Measurements from ENCODE around the gene MORF4L1. TPM values are rescaled to one million over a fixed set of nuclear protein-coding genes. Genes with fewer than 3 reads are reported as not detected.
"Not testable (repeated sequence)": the region's sequence is repeated elsewhere in the genome, so short reads cannot be mapped to it uniquely, and the experiment has no call there.

The MORF4L1 gene
- total RNA-seq, 1 experiment from 2014 or later, result 216 TPM

GRCh38 chr15:78893538-78893937 is 20.8 kb downstream of the MORF4L1 start:
- BruUV-seq (replicated peaks), result no TSS peak
- no peak overlapping the region for H3K4me3 ChIP-seq (ENCODE audit: low read length)
- no peak for DNase-seq
- H3K79me2 ChIP-seq (ENCODE audit: low read length), result peaks cover 24% of the 10 kb centered on the region; the same call in 1 of the 2 replicates
- H2AFZ ChIP-seq (ENCODE audit: low read length), result no peak overlapping the region
- ChIA-PET POLR2A (ENCODE audit: unreplicated experiment) (no interaction called here), CTCF (no interaction called here)
- no peak overlapping the region for H3K9ac ChIP-seq (ENCODE audit: low read length)
- no peaks in the 10 kb centered on the region for H3K4me1 ChIP-seq (ENCODE audit: insufficient read depth, low read length)
- H3F3A ChIP-seq (ENCODE audit: low read length, unreplicated experiment), result no peaks in the 10 kb centered on the region
- H3K9me3 ChIP-seq (ENCODE audit: low read length), result no peaks in the 10 kb centered on the region
- H3K9me2 ChIP-seq (replicated peaks; ENCODE audit: low read length), result no peaks in the 10 kb centered on the region
- ATAC-seq, result no peak
- H3K27me3 ChIP-seq (ENCODE audit: low read length), result no peaks in the 10 kb centered on the region
- peaks cover 23% of the 10 kb centered on the region for H4K20me1 ChIP-seq (ENCODE audit: low read length)
- no peak overlapping the region for H3K4me2 ChIP-seq (ENCODE audit: low read length)
- peaks cover 85% of the 10 kb centered on the region for H3K36me3 ChIP-seq (ENCODE audit: low read depth, low read length)
- intact Hi-C loops (cut with micrococcal nuclease), result no loop called here
- H3K27ac ChIP-seq (ENCODE audit: low read length), result no peak overlapping the region
- TF ChIP-seq EZH2 (IDR thresholded peaks at IDR 0.05; ENCODE audit: low read length, unreplicated experiment), result no peak
- TF ChIP-seq EZH2phosphoT487 (IDR thresholded peaks at IDR 0.05; ENCODE audit: borderline replicate concordance, low read length), result no peak
- no peak for TF ChIP-seq CTCF (conservative IDR thresholded peaks at IDR 0.05; ENCODE audit: low read depth, low read length)

- peaks cover 23% of the 10 kb centered on the region for H4K20me1 ChIP-seq (ENCODE audit: low read length)
- H3K4me2 ChIP-seq (ENCODE audit: low read length), result no peak overlapping the region
- H3K9ac ChIP-seq (ENCODE audit: low read length), result no peak overlapping the region
- H3K9me3 ChIP-seq (ENCODE audit: low read length), result no peaks in the 10 kb centered on the region
- DNase-seq, result no peak
- TF ChIP-seq EZH2 (IDR thresholded peaks at IDR 0.05; ENCODE audit: low read length, unreplicated experiment) (no peak), EZH2phosphoT487 (IDR thresholded peaks at IDR 0.05; ENCODE audit: borderline replicate concordance, low read length) (no peak), CTCF (conservative IDR thresholded peaks at IDR 0.05; ENCODE audit: low read depth, low read length) (no peak)
- H3K27me3 ChIP-seq (ENCODE audit: low read length), result no peaks in the 10 kb centered on the region
- H3K4me1 ChIP-seq (ENCODE audit: insufficient read depth, low read length), result no peaks in the 10 kb centered on the region
- peaks cover 83% of the 10 kb centered on the region for H3K36me3 ChIP-seq (ENCODE audit: low read depth, low read length)
- no peak overlapping the region for H3K4me3 ChIP-seq (ENCODE audit: low read length)
- POLR2A ChIA-PET (ENCODE audit: unreplicated experiment), result no interaction called here
- no peak for ATAC-seq
- intact Hi-C loops (cut with micrococcal nuclease), result no loop called here
- no peaks in the 10 kb centered on the region for H3F3A ChIP-seq (ENCODE audit: low read length, unreplicated experiment)
- peaks cover 33% of the 10 kb centered on the region; the same call in 1 of the 2 replicates for H3K79me2 ChIP-seq (ENCODE audit: low read length)
- CTCF ChIA-PET, result no interaction called here
- H2AFZ ChIP-seq (ENCODE audit: low read length), result no peak overlapping the region
- BruUV-seq (replicated peaks), result no TSS peak
- H3K27ac ChIP-seq (ENCODE audit: low read length), result no peak overlapping the region
- H3K9me2 ChIP-seq (replicated peaks; ENCODE audit: low read length), result no peaks in the 10 kb centered on the region
These were observed 22.8 kb downstream of the MORF4L1 start for GRCh38 chr15:78895471-78895870.

GRCh38 chr15:78898540-78898939 is 25.9 kb downstream of the MORF4L1 start:
- Histone ChIP-seq H3K79me2 (ENCODE audit: low read length) (peaks cover 22% of the 10 kb centered on the region; the same call in 1 of the 2 replicates), H2AFZ (ENCODE audit: low read length) (no peak overlapping the region), H3K27me3 (ENCODE audit: low read length) (no peaks in the 10 kb centered on the region), H3K4me1 (ENCODE audit: insufficient read depth, low read length) (no peaks in the 10 kb centered on the region), H3K9me3 (ENCODE audit: low read length) (no peaks in the 10 kb centered on the region), H3K9ac (ENCODE audit: low read length) (no peak overlapping the region), H4K20me1 (ENCODE audit: low read length) (peaks cover 8% of the 10 kb centered on the region; the same call in 1 of the 2 replicates), H3K27ac (ENCODE audit: low read length) (no peak overlapping the region), H3K4me2 (ENCODE audit: low read length) (no peak overlapping the region), H3F3A (ENCODE audit: low read length, unreplicated experiment) (no peaks in the 10 kb centered on the region), H3K36me3 (ENCODE audit: low read depth, low read length) (peaks cover 73% of the 10 kb centered on the region), H3K4me3 (ENCODE audit: low read length) (no peak overlapping the region), H3K9me2 (replicated peaks; ENCODE audit: low read length) (no peaks in the 10 kb centered on the region)
- no peak for TF ChIP-seq EZH2phosphoT487 (IDR thresholded peaks at IDR 0.05; ENCODE audit: borderline replicate concordance, low read length)
- TF ChIP-seq CTCF (conservative IDR thresholded peaks at IDR 0.05; ENCODE audit: low read depth, low read length), result no peak
- no peak for TF ChIP-seq EZH2 (IDR thresholded peaks at IDR 0.05; ENCODE audit: low read length, unreplicated experiment)
- intact Hi-C loops (cut with micrococcal nuclease), result no loop called here
- POLR2A ChIA-PET (ENCODE audit: unreplicated experiment), result no interaction called here
- no TSS peak for BruUV-seq (replicated peaks)
- ATAC-seq (no peak), DNase-seq (no peak)
- CTCF ChIA-PET, result no interaction called here

- ATAC-seq; BruUV-seq (replicated peaks): not testable (repeated sequence)
These were observed 28.3 kb downstream of the MORF4L1 start for GRCh38 chr15:78900819-78901533.

More at GRCh38 chr15:78900819-78901533, 28.3 kb downstream of the MORF4L1 start:
- DNase-seq; H3K27me3 ChIP-seq (ENCODE audit: low read length); H3F3A ChIP-seq (ENCODE audit: low read length, unreplicated experiment); H3K9me2 ChIP-seq (replicated peaks; ENCODE audit: low read length); H3K4me3 ChIP-seq (ENCODE audit: low read length); H3K4me2 ChIP-seq (ENCODE audit: low read length); CTCF ChIA-PET; H3K9me3 ChIP-seq (ENCODE audit: low read length); H4K20me1 ChIP-seq (ENCODE audit: low read length); intact Hi-C loops (cut with micrococcal nuclease); POLR2A ChIA-PET (ENCODE audit: unreplicated experiment); H3K27ac ChIP-seq (ENCODE audit: low read length); H2AFZ ChIP-seq (ENCODE audit: low read length); H3K9ac ChIP-seq (ENCODE audit: low read length): not testable (repeated sequence)
- Histone ChIP-seq H3K79me2 (ENCODE audit: low read length) (peaks cover 17% of the 10 kb centered on the region; the same call in 1 of the 2 replicates), H3K4me1 (ENCODE audit: insufficient read depth, low read length) (peaks cover 21% of the 10 kb centered on the region), H3K36me3 (ENCODE audit: low read depth, low read length) (peaks cover 59% of the 10 kb centered on the region)
